GM04503 (cell line): ENCODE measurements around the gene B3GNT9.

ENCODE experiments used
- DNase-seq: peaks from one replicate; pipeline ENCODE4 v3.0.0-alpha.2; 2012; ENCODE audit warnings: low read depth

Gene B3GNT9

GRCh38 chr16:67185651-67186134 is 34.9 kb upstream of the B3GNT9 start:
- no peak for DNase-seq

- peak; percentile 39 for DNase-seq
Measured at GRCh38 chr16:67184995-67185650, 34.3 kb upstream of the B3GNT9 start.

- no peak for DNase-seq
Measured at GRCh38 chr16:67184453-67184994, 33.7 kb upstream of the B3GNT9 start.

GRCh38 chr16:67183627-67184452 is 33.0 kb upstream of the B3GNT9 start, which contains the start of gene MATCAP1:
Gene MATCAP1 (minus strand): TSS chr16:67183963. CDS start chr16:67180610, 3,353 bp downstream.
- peak; percentile 85 for DNase-seq

GRCh38 chr16:67183284-67183626 is 32.5 kb upstream of the B3GNT9 start:
- no peak for DNase-seq

- DNase-seq = no peak
Measured at GRCh38 chr16:67182288-67182687, 31.5 kb upstream of the B3GNT9 start.

GRCh38 chr16:67181346-67181745 is 30.5 kb upstream of the B3GNT9 start:
- peak; percentile 77 for DNase-seq

- DNase-seq = no peak
Measured at GRCh38 chr16:67180166-67180565, 29.4 kb upstream of the B3GNT9 start.

- DNase-seq = no peak
Measured at GRCh38 chr16:67179421-67180080, 28.8 kb upstream of the B3GNT9 start.

- DNase-seq = no peak
Measured at GRCh38 chr16:67177743-67178699, 27.2 kb upstream of the B3GNT9 start.

- no peak for DNase-seq
Measured at GRCh38 chr16:67176662-67177061, 25.9 kb upstream of the B3GNT9 start.

- no peak for DNase-seq
Measured at GRCh38 chr16:67174706-67175231, 24.0 kb upstream of the B3GNT9 start.

- DNase-seq = peak; percentile 37
Measured at GRCh38 chr16:67173808-67174705, 23.3 kb upstream of the B3GNT9 start.

- no peak for DNase-seq
Measured at GRCh38 chr16:67173323-67173722, 22.5 kb upstream of the B3GNT9 start.

- no peak for DNase-seq
Measured at GRCh38 chr16:67170949-67171649, 20.3 kb upstream of the B3GNT9 start.

GRCh38 chr16:67170168-67170948 is 19.6 kb upstream of the B3GNT9 start, which contains the start of gene NOL3:
Gene NOL3 (plus strand): TSS chr16:67170538.
- DNase-seq = no peak

GRCh38 chr16:67169642-67170167 is 18.9 kb upstream of the B3GNT9 start:
- no peak for DNase-seq

- DNase-seq = no peak
Measured at GRCh38 chr16:67169011-67169451, 18.2 kb upstream of the B3GNT9 start.
